Activated effector memory CD4-positive, alpha-beta T cell treated with anti-CD3 and anti-CD28 coated beads, Interleukin-2, amount 50 U/mL, for 16 hours (primary cell): ENCODE results near the gene TEX22.
"Not testable (repeated sequence)": the region's sequence is repeated elsewhere in the genome, so short reads cannot be mapped to it uniquely, and the experiment has no call there.

Experiments used
- DNase-seq: peaks from one replicate; pipeline ENCODE4 v3.0.0-alpha.2; 2020

Gene TEX22, protein sequence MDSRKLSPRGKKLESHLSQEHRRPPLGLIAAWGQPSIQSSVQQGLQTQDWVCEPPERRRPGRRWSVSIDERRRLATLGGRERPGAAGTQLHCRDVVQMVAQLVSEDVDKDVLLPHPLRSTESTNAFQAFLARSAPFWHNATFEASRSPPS

DNA sequence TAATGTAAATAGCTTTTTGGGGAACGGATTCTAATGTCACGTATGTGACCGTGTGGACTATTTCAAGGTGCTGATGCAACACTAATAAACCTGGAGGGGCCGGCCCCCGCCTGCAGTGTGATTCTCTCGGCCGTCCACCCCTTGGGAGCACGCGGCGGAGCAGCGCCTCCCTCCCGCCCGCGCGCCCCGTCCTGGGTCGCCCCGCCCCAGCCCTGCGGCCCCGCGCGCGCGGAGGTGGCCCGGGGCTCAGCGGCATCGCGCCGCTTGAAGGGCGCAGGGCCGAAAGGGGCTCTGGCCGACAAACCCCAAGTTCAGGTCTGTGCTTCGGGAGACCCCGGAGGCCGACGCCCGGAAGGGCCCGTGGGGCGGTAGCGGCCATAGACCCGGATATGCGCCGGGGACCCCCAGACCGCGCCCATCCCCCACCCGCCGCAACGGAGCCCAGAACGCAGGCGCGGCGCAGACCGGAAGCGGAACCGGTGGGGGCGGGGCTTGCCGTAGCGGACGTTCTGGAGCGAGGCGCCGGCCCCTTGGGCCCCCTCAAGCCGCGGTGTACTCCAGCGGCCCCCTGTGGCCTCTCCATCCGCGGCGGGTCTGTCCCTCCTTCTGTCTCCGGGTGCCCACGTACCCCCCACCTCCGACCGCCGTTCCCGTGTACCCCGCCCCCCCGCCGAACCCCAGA is at the start of gene TEX22:
TSS of gene TEX22 (plus strand) at position 495 of the 682 bp plus-strand sequence. CDS start 803 bp downstream, outside the sequence.
- DNase-seq = peak; percentile 96

DNA sequence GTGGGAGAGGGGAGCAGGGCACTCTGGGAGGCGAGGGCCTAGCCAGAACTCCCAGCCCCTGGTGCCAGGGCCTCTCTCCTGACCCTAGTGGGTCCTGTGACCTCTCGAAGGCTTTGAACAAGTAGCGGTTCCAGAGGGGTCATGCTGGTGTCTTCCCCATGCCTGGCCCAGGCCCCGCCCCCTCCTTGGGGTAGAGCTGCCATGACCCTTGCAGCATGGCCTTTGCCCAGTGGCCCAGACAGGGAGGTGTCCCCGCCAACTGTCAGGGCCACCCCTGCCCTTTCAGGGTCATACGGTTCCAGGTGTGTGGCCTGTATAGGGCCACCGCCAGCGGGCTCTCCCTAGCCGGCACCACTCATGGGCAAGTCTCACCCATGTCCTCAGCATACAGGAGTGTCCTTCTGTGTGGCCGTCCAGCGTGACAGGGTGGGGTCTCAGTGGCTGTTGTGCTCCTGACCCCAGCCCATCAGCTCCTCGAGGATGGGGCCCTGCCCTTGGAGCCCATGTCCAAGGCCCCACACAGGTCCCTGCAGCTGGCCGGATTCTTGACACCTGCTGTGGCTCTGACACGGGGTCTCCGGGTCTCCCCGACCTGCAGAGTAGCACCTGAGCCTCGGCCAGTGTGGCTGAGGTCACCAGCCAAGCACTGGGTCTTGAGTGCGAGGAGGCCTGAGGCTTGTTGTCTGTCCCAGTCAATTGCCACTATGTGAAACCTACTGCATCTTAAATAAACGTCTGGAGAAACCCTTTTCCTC is 49.2 kb upstream of the TEX22 start:
- no peak for DNase-seq

DNA sequence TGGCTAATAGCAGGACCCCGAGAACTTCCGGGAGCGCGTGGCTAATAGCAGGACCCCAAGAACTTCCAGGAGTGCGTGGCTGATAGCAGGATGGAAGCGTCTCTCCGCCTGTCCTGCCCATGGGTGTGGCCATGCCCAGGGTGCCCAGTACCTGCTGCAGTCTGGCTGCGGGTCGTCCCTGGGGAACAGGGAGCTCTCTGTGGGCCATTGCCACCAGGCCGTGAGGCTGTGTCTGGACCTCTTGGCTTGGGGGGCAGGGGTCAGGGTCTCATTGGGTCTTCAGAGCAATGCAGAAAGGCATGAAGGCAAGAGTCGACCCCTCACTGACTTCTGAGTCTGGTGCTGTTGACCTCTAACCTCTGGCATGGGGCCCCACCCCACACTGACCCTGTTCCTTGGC is 48.3 kb upstream of the TEX22 start:
- no peak for DNase-seq

DNA sequence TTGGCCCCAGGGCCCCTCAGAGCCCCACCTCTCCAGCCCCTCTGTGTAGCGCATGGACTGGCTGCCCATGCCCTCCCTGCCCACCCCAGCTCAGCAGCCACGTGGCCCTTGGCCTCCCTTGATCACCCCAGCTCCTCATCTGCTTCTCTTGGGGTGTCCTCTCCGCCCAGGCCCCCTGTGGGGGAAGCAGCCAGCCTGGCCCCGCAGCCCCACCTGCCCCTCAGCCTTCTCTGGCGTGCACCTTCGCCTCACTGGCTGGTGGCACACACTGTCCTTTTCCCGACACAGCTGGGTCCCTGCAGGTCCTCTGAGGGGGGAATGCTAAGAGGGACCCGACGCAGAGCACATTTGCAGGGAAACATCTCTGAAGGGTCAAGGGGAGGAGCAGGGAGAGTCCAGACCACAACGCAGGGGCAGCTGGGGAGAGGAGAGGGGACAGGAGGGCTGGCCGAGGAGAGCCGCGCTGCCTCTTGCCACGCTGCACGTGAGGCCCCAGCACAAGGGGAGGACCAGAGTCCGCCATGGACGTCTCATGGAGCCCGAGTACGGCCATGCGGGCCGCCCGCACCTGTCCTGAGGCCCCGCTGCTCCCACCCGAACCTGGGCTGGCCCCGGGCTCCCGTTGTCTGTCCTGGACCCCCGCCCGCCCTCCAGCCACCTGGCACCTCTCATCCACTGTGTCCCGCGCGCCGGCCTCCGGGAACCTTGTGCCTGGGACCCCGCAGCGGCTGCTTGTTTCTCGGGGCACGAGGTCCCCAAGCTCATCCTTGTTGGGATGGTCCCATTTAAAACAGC is 47.7 kb upstream of the TEX22 start:
- no peak for DNase-seq

DNA sequence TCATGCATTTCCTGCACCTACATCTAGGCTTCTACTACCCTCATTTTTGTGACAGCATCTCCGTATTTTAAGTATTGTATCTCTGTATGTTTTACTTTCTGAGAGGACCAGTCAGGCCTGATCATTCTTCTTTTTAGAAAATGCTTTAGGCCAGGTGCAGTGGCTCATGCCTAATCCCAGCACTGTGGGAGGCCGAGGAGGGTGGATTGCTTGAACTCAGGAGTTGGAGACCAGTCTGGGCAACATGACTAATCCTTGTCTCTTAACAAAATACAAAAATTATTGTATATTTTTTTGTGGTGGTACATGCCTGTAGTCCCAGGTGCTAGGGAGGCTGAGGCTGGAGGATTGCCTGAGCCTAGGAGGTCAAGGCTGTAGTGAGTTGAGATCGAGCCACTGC is 46.9 kb upstream of the TEX22 start:
- DNase-seq = no peak

DNA sequence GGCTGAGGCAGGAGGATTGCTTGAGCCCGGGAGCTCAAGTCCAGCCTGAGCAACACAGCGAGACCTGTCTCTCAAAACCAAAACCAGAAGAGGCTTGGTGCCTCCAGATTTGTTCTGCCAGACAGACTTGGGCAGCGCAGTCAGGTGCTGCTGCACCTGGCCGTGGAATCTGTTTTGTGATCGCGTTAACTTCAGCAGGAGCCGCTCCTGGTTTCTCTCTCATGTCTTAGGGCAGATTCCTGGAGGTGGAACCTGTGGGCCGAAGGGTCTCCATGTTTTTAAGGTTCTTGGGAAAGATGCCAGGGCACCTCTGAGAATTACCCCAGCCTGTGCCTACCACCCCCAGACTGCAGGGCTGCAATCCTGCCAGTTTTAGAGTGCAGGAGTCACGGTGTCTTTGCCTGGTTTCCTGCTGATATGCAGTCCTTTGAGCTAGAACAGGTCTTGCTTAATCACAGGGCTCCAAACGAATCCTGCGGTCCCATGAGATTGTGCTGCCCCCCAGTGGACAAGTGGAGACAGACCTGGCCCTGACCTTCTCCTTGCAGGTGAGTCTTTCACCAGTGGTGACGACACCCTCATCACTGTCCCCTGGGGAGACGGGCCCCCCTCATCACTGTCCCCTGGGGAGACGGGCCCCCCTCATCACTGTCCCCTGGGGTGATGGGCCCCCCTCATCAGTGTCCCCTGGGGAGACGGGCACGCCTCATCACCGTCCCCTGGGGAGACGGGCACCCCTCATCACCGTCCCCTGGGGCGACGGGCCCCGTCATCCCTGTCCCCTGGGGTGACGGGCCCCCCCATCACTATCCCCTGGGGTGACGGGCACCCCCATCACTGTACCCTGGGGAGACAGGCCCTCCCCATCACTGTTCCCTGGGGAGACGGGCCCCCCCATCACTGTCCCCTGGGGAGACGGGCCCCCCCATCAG is 46.2 kb upstream of the TEX22 start:
- DNase-seq = peak; percentile 94

DNA sequence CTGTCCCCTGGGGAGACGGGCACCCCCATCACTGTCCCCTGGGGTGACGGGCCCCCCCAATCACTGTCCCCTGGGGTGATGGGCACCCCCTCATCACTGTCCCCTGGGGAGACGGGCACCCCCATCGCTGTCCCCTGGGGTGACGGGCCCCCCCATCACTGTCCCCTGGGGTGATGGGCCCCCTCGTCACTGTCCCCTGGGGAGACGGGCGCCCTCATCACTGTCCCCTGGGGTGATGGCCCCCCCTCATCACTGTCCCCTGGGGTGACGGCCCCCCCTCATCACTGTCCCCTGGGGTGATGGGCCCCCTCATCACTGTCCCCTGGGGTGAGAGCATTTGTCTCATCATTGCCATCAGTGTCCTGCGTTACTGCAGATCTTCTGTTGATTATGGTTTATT is 45.2 kb upstream of the TEX22 start:
- DNase-seq = no peak

DNA sequence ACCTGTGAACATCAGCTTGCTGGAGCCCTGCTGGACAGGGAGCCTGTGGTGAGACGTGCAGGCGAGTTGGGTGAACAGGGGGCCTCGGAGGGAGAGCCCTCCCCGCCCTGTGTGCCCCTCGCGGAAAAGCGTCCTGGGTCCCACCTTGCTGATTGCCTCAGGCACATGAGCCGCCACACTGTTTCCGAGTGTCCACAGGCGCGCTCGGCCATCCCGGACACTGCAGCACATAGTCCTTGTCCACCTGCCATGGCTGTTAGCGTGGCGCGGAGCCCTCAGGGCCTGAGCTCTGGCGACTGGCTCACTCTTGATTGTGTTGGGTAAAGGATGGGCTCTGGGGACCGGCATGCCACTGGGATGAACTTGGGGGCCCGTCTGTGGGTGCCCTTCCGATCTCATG is 43.8 kb upstream of the TEX22 start:
- DNase-seq = no peak

DNA sequence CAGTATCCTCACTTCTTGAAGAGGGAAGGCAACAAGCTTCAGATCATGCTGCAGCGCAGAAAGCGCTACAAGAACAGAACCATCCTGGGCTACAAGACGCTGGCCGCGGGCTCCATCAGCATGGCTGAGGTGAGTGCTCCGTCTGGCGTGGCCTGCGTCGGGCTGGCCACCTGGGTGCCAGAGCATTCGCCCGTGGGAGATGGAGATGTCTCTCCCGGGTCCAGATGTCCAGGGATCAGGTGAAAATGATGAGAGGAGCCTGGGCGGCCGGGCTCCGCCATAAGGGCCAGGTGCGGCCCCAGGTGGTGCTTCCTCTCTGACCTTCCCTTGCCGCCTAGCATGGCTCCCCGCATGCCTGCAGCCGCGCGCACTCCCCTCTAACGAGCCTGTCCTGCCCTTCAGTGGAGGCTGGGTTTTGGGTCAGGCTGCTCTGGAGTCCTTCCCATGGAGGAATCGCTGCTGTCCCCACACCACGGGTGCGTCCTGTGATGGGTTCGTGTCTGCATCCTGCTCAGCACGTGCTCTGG is 43.2 kb upstream of the TEX22 start:
- DNase-seq = no peak

DNA sequence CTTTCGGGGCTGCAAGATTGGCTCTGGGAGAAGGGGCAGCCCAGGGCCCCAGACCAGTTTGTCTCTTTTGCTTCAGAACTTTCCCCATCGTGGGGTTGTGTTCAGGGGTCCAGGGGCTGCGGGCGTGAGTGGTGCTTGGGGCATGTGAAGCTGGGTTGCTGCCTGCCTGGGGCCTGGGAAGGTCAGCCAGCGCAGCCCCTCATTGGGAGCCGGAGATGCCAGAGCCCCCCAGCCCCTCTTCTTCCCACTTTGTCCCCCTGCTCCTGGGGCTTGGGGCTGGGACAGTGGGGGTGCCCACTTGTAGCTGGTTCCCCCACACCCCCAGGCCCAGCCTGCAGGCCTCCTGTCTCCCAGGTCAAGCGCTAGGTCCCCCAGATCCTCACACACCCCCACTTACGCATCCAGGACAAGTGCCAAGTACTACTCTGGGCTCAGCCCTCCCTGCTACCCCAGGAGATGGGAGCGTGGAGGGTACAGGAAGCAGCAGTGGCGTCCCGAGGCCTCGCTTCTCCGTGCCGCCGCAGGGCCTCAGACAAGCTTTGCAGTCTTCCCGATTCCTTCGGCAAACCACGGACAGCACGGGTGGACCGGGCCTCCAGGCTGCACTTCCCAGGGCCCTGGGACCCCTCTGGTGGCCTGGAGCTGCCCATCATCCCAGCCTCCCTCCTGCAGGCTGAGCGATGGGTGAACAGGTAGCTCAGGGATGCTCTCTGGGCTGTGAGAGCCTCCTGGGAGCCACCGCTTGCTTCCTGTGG is 42.3 kb upstream of the TEX22 start:
- DNase-seq = no peak

DNA sequence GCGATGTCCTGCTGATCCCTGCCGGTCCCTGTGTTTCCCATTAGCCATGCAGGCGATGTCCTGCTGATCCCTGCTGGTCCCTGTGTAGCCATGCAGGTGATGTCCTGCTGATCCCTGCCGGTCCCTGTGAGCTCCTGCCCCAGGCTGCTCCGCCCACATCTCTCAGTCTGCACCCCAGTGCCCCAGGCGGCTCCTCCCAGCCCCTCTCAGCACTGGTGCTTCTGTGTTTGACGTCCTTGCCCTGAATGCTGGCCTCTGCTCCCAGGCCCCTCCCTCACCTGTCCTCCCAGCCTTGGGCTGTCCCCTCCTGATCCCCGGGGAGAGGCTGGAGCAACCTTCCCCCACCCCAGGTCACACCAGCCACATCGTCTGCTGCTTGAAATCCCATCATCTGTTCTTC is 41.4 kb upstream of the TEX22 start:
- DNase-seq = no peak

DNA sequence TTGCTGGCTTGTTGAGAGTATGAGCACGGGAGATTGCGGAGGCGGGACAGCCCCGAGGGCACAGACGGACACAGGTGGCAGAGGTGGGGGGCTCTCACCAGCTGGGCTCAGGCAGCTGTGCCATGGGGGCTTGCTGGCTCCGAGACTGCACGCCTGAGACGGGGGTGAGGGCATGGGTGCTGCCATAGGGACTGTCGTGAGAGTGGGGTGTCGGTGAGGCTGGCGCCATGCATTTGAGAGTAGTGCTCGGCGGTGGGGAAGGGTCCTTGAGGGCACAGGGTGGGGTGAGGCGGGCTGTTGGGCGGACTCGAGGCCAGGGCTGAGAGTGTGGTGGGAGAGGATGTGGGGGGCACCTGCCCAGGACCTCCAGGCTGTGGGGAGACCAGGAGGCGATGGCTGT is 40.7 kb upstream of the TEX22 start:
- no peak for DNase-seq

DNA sequence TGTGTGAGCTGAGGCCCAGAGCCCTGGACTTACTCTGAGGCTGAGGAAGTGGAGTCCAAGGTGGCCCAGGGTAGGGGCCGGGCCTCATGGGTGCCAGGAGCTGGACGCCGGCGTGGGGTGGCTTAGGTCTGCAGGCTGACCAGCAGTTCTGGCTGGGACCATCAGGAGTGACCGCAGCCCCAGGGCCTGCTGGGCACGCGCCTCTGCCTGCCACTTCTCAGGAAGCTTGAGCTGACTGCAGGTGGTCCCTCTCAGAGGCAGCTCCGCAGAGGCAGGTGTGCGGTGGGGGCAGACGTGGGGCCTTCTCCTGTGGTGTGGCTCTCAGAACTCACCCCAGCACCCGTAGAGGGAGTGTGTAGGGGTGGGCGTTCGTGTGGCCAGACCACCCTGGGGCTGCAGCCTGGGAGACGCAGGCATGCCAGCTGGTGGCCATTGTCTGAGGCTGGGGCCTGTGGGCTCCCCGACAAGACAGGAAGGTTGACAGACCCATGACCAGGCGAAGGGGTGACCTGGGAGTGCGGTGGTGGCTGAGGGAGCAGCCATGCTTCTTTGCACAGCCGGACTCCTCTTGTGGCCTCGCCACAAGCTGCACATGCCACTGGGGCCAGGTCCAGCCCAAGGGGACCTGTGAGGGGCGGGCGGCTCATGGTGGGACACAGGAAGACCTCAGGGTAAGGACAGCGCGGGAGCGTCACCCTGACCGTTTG is 40.0 kb upstream of the TEX22 start:
- DNase-seq = no peak

DNA sequence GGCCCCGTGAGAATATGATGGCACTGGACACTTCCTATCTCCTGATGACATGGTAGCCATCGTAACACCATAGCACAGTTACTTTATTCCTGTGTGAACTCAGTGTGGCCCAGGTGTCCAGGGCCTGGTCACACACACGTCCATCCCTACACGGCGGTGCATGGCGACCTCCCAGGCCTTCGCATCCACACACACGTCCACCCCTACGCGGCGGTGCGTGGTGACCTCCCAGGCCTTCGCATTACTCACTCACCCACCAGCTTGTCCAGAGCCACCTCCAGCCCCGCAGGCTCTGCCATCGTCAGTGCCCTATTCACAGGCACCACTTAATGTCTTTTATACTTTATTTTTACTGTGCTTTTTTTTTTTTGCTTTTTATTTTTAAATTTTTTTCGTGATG is 39.4 kb upstream of the TEX22 start:
- DNase-seq = no peak

DNA sequence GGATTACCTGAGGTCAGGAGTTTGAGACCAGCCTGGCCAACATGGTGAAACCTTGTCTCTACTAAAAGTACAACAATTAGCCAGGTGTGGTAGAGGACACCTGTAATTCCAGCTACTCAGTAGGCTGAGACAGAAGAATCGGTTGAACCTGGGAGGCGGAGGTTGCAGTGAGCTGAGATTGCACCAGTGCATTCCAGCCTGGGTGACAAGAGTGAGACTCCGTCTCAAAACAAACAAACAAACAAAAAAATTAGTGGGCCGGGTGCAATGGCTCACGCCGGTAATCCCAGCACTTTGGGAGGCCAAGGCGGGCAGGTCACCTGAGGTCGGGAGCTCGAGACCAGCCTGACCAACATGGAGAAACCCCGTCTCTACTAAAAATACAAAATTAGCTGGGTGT is 36.9 kb upstream of the TEX22 start:
- not testable (repeated sequence) for DNase-seq

DNA sequence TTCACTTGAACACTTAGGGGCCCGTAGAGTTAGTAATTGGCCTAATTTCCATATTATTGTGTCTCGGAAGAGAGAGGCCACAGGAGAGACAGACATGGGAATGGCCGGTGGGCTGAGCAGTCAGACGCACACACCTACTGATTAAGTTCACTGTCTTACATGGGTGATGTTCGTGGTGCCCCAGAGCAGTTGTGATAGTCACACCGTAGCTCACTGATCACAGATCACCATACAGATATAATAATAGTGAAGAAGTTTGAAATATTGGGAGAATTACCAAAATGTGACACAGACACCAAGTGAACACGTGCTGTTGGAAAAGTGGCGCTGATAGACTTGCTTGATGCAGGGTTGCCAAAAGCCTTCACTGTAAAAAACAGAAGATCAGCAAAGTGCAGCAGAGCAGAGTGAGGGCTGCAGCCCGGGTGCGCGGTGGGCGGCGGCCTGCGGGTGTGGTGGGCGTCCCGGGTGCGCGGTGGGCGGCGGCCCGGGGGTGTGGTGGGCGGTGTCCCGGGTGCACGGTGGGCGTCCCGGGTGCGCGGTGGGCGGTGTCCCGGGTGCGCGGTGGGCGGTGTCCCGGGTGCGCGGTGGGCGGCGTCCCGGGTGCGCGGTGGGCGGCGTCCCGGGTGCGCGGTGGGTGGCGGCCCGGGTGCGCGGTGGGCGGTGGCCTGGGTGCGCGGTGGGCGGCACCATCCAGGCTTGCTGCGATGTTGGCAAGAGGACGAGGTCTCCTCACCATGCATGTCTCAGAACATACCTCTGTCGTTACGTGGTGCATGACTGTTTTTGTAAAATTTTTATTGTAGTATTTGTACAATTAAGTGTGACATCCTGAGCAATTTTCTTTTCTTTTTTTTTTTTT is 34.3 kb upstream of the TEX22 start:
- peak; percentile 76 for DNase-seq

DNA sequence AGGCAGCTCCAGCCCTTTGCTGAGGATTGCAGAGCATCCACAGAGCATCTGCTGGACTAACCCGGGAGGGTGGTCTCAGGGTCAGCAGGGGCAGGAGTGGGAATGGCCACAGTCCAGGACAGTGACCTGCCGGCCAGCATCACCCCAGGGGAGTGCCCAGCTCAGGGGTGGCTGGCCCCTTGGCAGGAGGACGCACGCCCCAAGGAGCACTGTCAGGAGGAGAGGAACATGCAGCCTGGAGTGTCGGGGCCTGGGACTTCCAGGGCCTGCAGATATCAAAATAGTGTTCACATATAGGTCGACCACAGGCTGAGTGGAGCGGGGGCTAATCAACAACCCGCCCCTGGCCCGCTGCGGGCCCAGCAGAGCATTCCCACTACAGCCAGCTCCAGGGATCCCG is 33.2 kb upstream of the TEX22 start:
- DNase-seq = no peak

DNA sequence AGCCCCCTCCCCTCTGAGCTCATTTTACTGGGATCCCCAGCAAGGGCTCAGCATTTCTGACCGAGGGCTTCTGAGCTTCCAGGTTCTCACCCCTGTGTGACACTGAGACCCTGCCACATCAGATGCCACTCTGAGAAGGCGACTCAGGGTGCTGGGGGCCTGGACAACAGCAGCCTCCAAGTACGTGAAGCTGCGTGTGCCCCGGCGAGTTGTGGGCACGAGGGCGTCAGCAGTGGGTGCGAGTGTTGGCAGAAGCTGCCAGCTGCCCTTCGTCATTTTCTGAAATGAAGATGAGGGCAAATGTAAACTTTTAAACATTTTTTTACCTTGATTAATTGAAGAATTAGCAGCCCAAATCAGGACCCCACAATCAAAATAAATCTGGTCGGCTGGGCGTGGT is 32.7 kb upstream of the TEX22 start:
- no peak for DNase-seq

DNA sequence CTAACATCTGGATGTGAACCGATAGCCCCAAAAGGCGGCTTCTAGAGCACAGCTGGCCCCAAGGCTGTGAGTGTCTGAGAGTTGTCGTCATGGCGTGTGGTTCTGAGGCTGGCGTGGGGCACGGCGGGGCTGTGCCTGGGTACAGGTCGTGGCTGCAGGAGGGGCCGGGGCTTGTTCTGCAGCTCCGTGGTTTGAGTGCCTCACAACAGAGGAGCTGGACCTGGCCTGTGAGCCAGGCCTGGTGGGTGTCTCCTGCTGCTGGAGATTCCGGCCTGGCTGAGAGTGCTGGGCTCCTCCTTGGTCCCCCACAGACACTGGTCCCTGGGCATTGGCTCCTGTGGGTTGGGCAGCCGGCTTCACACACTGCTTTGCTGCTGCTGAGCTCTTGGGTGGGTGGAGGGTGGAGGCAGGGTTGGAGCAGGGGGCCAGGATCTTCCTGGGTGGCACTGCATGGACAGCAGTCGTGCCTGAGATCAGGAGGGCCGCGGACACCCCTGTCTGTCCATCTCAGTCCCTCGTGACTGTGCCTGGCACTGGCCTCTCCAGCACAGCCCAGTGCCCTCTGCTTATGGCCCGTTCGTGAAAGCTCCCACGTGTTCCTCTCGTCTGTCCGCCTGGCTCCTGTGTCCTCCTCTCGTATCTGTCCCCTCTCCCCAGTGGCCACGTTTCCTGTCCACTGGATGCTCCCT is 31.8 kb upstream of the TEX22 start:
- no peak for DNase-seq
